ENCODE results near the gene HMGN4. TPM values are rescaled to one million over a fixed set of nuclear protein-coding genes. Genes with fewer than 3 reads are reported as not detected.

Gene HMGN4
- total and polyA plus RNA-seq, 9 of the 15 experiments (the other 6 are each of a cell fraction or from before 2014, with no cell fraction given), result 35.4 to 134 (median 94.1) TPM

DNA sequence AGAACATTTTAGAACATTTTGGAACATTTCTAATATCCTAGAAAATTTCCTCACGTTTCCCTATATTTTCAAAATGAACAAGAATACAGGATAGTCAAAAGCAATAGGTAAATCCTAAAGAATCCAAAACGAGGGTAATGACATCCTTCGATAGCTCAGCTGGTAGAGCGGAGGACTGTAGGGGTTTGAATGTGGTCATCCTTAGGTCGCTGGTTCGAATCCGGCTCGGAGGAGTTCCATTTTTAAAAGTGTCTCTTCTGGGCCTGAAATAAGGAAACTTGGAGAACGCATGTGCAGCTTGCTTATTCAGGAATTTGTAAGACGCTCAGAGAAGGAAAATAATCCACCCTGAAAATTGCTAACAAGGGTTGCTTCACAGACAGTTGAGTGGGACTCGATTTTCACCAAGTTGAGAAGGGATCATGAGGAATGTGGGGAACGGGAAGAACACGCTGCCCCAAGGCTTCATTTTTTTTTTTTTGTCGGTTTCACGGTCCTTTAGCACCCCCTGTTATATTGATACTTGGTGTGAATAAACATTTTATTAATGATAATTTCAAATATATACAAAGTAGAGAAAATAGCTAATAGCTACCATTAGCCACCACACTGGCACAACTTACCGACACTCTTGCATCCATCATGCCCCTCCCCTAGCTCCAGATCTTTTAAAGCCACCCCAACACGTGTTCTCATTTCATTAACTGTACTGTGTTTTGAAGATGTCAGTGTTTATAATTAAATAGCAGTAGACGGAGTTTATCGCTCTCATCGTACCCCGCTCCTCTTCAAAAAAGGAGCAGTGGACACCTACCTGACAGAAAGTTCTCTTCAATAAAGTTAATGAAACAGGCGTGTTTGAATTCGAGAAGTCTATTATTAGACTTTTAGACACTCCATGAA, 56.8 kb downstream of the HMGN4 start (continued):
- TF ChIP-seq, protein P1, sequence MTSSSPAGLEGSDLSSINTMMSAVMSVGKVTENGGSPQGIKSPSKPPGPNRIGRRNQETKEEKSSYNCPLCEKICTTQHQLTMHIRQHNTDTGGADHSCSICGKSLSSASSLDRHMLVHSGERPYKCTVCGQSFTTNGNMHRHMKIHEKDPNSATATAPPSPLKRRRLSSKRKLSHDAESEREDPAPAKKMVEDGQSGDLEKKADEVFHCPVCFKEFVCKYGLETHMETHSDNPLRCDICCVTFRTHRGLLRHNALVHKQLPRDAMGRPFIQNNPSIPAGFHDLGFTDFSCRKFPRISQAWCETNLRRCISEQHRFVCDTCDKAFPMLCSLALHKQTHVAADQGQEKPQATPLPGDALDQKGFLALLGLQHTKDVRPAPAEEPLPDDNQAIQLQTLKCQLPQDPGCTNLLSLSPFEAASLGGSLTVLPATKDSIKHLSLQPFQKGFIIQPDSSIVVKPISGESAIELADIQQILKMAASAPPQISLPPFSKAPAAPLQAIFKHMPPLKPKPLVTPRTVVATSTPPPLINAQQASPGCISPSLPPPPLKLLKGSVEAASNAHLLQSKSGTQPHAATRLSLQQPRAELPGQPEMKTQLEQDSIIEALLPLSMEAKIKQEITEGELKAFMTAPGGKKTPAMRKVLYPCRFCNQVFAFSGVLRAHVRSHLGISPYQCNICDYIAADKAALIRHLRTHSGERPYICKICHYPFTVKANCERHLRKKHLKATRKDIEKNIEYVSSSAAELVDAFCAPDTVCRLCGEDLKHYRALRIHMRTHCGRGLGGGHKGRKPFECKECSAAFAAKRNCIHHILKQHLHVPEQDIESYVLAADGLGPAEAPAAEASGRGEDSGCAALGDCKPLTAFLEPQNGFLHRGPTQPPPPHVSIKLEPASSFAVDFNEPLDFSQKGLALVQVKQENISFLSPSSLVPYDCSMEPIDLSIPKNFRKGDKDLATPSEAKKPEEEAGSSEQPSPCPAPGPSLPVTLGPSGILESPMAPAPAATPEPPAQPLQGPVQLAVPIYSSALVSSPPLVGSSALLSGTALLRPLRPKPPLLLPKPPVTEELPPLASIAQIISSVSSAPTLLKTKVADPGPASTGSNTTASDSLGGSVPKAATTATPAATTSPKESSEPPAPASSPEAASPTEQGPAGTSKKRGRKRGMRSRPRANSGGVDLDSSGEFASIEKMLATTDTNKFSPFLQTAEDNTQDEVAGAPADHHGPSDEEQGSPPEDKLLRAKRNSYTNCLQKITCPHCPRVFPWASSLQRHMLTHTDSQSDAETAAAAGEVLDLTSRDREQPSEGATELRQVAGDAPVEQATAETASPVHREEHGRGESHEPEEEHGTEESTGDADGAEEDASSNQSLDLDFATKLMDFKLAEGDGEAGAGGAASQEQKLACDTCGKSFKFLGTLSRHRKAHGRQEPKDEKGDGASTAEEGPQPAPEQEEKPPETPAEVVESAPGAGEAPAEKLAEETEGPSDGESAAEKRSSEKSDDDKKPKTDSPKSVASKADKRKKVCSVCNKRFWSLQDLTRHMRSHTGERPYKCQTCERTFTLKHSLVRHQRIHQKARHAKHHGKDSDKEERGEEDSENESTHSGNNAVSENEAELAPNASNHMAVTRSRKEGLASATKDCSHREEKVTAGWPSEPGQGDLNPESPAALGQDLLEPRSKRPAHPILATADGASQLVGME (CRISPR knock-in tag; IDR thresholded peaks at IDR 0.05), result no peak
- TF ChIP-seq, protein P2, sequence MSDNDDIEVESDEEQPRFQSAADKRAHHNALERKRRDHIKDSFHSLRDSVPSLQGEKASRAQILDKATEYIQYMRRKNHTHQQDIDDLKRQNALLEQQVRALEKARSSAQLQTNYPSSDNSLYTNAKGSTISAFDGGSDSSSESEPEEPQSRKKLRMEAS (CRISPR knock-in tag; IDR thresholded peaks at IDR 0.05), result 0 out of 2 replicates have a peak, but pooled peaks have one; percentile 3
- TF ChIP-seq ZNF507 (tag; conservative IDR thresholded peaks at IDR 0.05) (no peak), HSF4 (CRISPR knock-in tag; IDR thresholded peaks at IDR 0.05; ENCODE audit: borderline replicate concordance) (no peak), MYBL2 (IDR thresholded peaks at IDR 0.05; ENCODE audit: low read depth) (no peak), MYBL2 (CRISPR knock-in tag; IDR thresholded peaks at IDR 0.05; ENCODE audit: borderline replicate concordance) (no peak), TRIM28 (IDR thresholded peaks at IDR 0.05) (0 out of 2 replicates have a peak, but pooled peaks have one; percentile 25), DMBX1 (CRISPR knock-in tag; IDR thresholded peaks at IDR 0.05; ENCODE audit: borderline replicate concordance) (0 out of 2 replicates have a peak, but pooled peaks have one; percentile 10), ZC3H4 (CRISPR knock-in tag; IDR thresholded peaks at IDR 0.05; ENCODE audit: borderline replicate concordance) (no peak), L3MBTL2 (IDR thresholded peaks at IDR 0.05) (0 out of 2 replicates have a peak, but pooled peaks have one; percentile 35), SMAD1 (IDR thresholded peaks at IDR 0.05; ENCODE audit: low read depth, low read length, partially characterized antibody) (no peak), ZNF133 (CRISPR knock-in tag; IDR thresholded peaks at IDR 0.05) (no peak), POLR2B (IDR thresholded peaks at IDR 0.05; ENCODE audit: low read depth, partially characterized antibody) (no peak), ZNF354B (CRISPR knock-in tag; IDR thresholded peaks at IDR 0.05) (no peak), JUNB (CRISPR knock-in tag; conservative IDR thresholded peaks at IDR 0.05) (no peak), RFX5 (IDR thresholded peaks at IDR 0.05; ENCODE audit: low read depth, low read length) (peak; percentile 64; the same call in 1 of the 2 replicates)
- TF ChIP-seq, protein P3, sequence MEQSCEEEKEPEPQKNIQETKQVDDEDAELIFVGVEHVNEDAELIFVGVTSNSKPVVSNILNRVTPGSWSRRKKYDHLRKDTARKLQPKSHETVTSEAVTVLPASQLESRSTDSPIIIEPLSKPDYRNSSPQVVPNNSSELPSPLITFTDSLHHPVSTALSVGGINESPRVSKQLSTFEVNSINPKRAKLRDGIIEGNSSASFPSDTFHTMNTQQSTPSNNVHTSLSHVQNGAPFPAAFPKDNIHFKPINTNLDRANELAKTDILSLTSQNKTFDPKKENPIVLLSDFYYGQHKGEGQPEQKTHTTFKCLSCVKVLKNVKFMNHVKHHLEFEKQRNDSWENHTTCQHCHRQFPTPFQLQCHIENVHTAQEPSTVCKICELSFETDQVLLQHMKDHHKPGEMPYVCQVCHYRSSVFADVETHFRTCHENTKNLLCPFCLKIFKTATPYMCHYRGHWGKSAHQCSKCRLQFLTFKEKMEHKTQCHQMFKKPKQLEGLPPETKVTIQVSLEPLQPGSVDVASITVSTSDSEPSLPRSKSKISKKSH (CRISPR knock-in tag; IDR thresholded peaks at IDR 0.05), result no peak
- TF ChIP-seq, protein P4, sequence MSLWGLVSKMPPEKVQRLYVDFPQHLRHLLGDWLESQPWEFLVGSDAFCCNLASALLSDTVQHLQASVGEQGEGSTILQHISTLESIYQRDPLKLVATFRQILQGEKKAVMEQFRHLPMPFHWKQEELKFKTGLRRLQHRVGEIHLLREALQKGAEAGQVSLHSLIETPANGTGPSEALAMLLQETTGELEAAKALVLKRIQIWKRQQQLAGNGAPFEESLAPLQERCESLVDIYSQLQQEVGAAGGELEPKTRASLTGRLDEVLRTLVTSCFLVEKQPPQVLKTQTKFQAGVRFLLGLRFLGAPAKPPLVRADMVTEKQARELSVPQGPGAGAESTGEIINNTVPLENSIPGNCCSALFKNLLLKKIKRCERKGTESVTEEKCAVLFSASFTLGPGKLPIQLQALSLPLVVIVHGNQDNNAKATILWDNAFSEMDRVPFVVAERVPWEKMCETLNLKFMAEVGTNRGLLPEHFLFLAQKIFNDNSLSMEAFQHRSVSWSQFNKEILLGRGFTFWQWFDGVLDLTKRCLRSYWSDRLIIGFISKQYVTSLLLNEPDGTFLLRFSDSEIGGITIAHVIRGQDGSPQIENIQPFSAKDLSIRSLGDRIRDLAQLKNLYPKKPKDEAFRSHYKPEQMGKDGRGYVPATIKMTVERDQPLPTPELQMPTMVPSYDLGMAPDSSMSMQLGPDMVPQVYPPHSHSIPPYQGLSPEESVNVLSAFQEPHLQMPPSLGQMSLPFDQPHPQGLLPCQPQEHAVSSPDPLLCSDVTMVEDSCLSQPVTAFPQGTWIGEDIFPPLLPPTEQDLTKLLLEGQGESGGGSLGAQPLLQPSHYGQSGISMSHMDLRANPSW (CRISPR knock-in tag; IDR thresholded peaks at IDR 0.05), result no peak

Measured in K562 (cell line).